HCT116 (cell line): ENCODE measurements around the gene S100A11. TPM values are rescaled to one million over a fixed set of nuclear protein-coding genes. Genes with fewer than 3 reads are reported as not detected.

Source experiments
- ATAC-seq: fragments of 200-7000 bp; cut with Tn5 transposase; 2 replicates; pipeline ENCODE4 v1.9.1; 2020; ENCODE audit warnings: mild to moderate bottlenecking, moderate library complexity
- BruUV-seq: library from RNA; stranded (reverse); fragments of 400-500 nt; replicated peaks from 2 replicates; lab custom pipeline; 2021; lab: Mats Ljungman, UMichigan
- CTCF ChIA-PET: fragments of 300-600 bp; sonication (Branson Sonifier 250); formaldehyde crosslinking; loops from one replicate; lab custom pipeline; 2021; ENCODE audit warnings: antibody characterized with exemption; lab: Charles Lee
- POLR2A ChIA-PET: fragments of 300-600, 350-600 bp; sonication (Branson Sonifier 250); formaldehyde crosslinking; loops from one replicate; lab custom pipeline; 2021; ENCODE audit warnings: antibody characterized with exemption; lab: Charles Lee
- RAD21 ChIA-PET, 2 experiments: fragments of 300-600 bp; sonication (Branson Sonifier 250); formaldehyde crosslinking; loops; one replicate each; lab custom pipeline; 2023; ENCODE audit warnings: low total read pairs in 2 of 2; ENCODE audit not compliant: uncharacterized antibody in 2 of 2, unreplicated experiment in 2 of 2, low non-redundant PET in 1 of 2; lab: Charles Lee
- DNase-seq: peaks from one replicate; pipeline ENCODE4 v3.0.0-alpha.2; 2010; ENCODE audit warnings: low read depth, low spot score
- H2AFZ ChIP-seq: fragments of 200-600 bp; shearing (Covaris generic), sonication (generic); 2 replicates; pipeline ENCODE4 v1.6.1; 2017; ENCODE audit warnings: low read depth, mixed run types, mixed read lengths, antibody characterized with exemption, low read length; ENCODE audit not compliant: poor library complexity, severe bottlenecking
- H3K27ac ChIP-seq: 2 replicates; pipeline ENCODE4 v1.5.1; 2012; ENCODE audit warnings: low read depth, low read length
- H3K27me3 ChIP-seq: fragments of 200-600 bp; sonication (generic); 2 replicates; pipeline ENCODE4 v1.6.1; 2016; ENCODE audit warnings: mixed run types, low read length, mixed read lengths; ENCODE audit not compliant: insufficient read depth
- H3K36me3 ChIP-seq, 2 experiments: fragments of 200-500 bp in 1 of 2; fragments of 200-600 bp in 1 of 2; sonication (Bioruptor generic) in 1 of 2; sonication (generic) in 1 of 2; 2 replicates each; pipeline versions ENCODE4 v1.5.1 to v1.6.1; 2014 to 2016; ENCODE audit warnings: low read length in 2 of 2, inconsistent platforms in 1 of 2, mixed read lengths in 1 of 2, mixed run types in 1 of 2; ENCODE audit not compliant: insufficient read depth in 2 of 2, control insufficient read depth in 1 of 2
- H3K4me1 ChIP-seq, 2 experiments: fragments of 200-600 bp in 1 of 2; sonication (generic) in 1 of 2; 2 replicates each; pipeline versions ENCODE4 v1.5.1 to v1.6.1; 2012 to 2017; ENCODE audit warnings: low read length in 2 of 2, inconsistent platforms in 1 of 2, mild to moderate bottlenecking in 1 of 2, mixed read lengths in 1 of 2, mixed run types in 1 of 2, moderate library complexity in 1 of 2; ENCODE audit not compliant: insufficient read depth in 2 of 2, control insufficient read depth in 1 of 2
- H3K4me2 ChIP-seq: fragments of 200-600 bp; sonication (generic); 2 replicates; pipeline ENCODE4 v1.6.1; 2017; ENCODE audit warnings: mixed run types, low read length, mixed read lengths
- H3K4me3 ChIP-seq, 2 experiments: fragments of 200-600 bp in 1 of 2; sonication (generic) in 1 of 2; replicated peaks in 1 of 2; 2 replicates each; pipeline ENCODE4 v1.5.1; 2011 to 2016; ENCODE audit warnings: low read length in 2 of 2, control low read depth in 1 of 2, low read depth in 1 of 2, mild to moderate bottlenecking in 1 of 2, mixed read lengths in 1 of 2, mixed run types in 1 of 2
- H3K79me2 ChIP-seq: fragments of 200-600 bp; sonication (generic); 2 replicates; pipeline ENCODE4 v1.6.1; 2017; ENCODE audit warnings: mild to moderate bottlenecking, mixed run types, low read length, moderate library complexity, mixed read lengths; ENCODE audit not compliant: insufficient read depth
- H3K9ac ChIP-seq: fragments of 200-600 bp; sonication (generic); 2 replicates; pipeline ENCODE4 v1.6.1; 2016; ENCODE audit warnings: low read length, mixed read lengths
- H3K9me2 ChIP-seq: fragments of 200-600 bp; sonication (generic), shearing (Covaris generic); 2 replicates; pipeline ENCODE4 v1.6.1; 2017; ENCODE audit warnings: mixed run types, mild to moderate bottlenecking, moderate library complexity; ENCODE audit not compliant: insufficient read depth
- H3K9me3 ChIP-seq, 2 experiments: fragments of 200-500 bp in 1 of 2; fragments of 200-600 bp in 1 of 2; sonication (Bioruptor generic) in 1 of 2; sonication (generic) in 1 of 2; 2 replicates each; pipeline ENCODE4 v1.6.1; 2014 to 2017; ENCODE audit warnings: low read length in 2 of 2, mixed read lengths in 2 of 2, inconsistent platforms in 1 of 2, low read depth in 1 of 2, mild to moderate bottlenecking in 1 of 2, mixed run types in 1 of 2, moderate library complexity in 1 of 2; ENCODE audit not compliant: control insufficient read depth in 1 of 2, insufficient read depth in 1 of 2
- H4K20me1 ChIP-seq: fragments of 200-600 bp; sonication (generic), shearing (Covaris generic); 2 replicates; pipeline ENCODE4 v1.6.1; 2017; ENCODE audit warnings: mixed run types, mild to moderate bottlenecking, moderate library complexity; ENCODE audit not compliant: insufficient read depth
- ATF3 ChIP-seq: IDR thresholded peaks from 2 replicates; pipeline ENCODE4 v1.6.1; 2012
- CBX3 ChIP-seq: IDR thresholded peaks from 2 replicates; pipeline ENCODE4 v1.6.1; 2012; ENCODE audit warnings: low read depth
- CEBPB ChIP-seq: IDR thresholded peaks from 2 replicates; pipeline ENCODE4 v1.6.1; 2012; ENCODE audit warnings: low read depth
- CTCF ChIP-seq, 3 experiments: fragments of 200-600 bp in 1 of 3; sonication (generic) in 1 of 3; IDR thresholded peaks in 2 of 3; conservative IDR thresholded peaks in 1 of 3; 2 replicates each; pipeline ENCODE4 v1.5.1; 2012 to 2017; ENCODE audit warnings: low read depth in 2 of 3, low read length in 2 of 3, antibody characterized with exemption in 1 of 3, borderline replicate concordance in 1 of 3, control low read depth in 1 of 3, mild to moderate bottlenecking in 1 of 3, mixed read lengths in 1 of 3, mixed run types in 1 of 3, moderate library complexity in 1 of 3; ENCODE audit not compliant: insufficient read depth in 1 of 3
- EGR1 ChIP-seq: IDR thresholded peaks from 2 replicates; pipeline ENCODE4 v1.6.1; 2012; ENCODE audit warnings: low read depth
- ELF1 ChIP-seq: IDR thresholded peaks from 2 replicates; pipeline ENCODE4 v1.6.1; 2012; ENCODE audit warnings: low read depth, borderline replicate concordance
- EZH2 ChIP-seq: fragments of 200-600 bp; sonication (generic); IDR thresholded peaks from 2 replicates; pipeline ENCODE4 v1.6.1; 2017; ENCODE audit warnings: antibody characterized with exemption, mixed run types
- EZH2phosphoT487 ChIP-seq: fragments of 200-600 bp; IDR thresholded peaks from 2 replicates; pipeline ENCODE4 v1.6.1; 2018; ENCODE audit warnings: antibody characterized with exemption, borderline replicate concordance
- FOSL1 ChIP-seq: IDR thresholded peaks from 2 replicates; pipeline ENCODE4 v1.6.1; 2012; ENCODE audit warnings: low read depth
- MAX ChIP-seq: IDR thresholded peaks from 2 replicates; pipeline ENCODE4 v1.6.1; 2012
- POLR2AphosphoS5 ChIP-seq: IDR thresholded peaks from 2 replicates; pipeline ENCODE4 v1.6.1; 2011; ENCODE audit warnings: mild to moderate bottlenecking, low read depth, low read length, moderate library complexity
- RAD21 ChIP-seq: IDR thresholded peaks from 2 replicates; pipeline ENCODE4 v1.6.1; 2012; ENCODE audit warnings: low read depth, mild to moderate bottlenecking
- REST ChIP-seq: IDR thresholded peaks from 2 replicates; pipeline ENCODE4 v1.6.1; 2012; ENCODE audit warnings: low read depth
- SP1 ChIP-seq: IDR thresholded peaks from 2 replicates; pipeline ENCODE4 v1.6.1; 2012; ENCODE audit warnings: low read depth
- SRF ChIP-seq: IDR thresholded peaks from 2 replicates; pipeline ENCODE4 v1.6.1; 2012; ENCODE audit warnings: low read depth
- TCF7L2 ChIP-seq: IDR thresholded peaks from 2 replicates; pipeline ENCODE4 v1.7.0; 2011; ENCODE audit warnings: borderline replicate concordance, inconsistent platforms; ENCODE audit not compliant: insufficient read depth, insufficient read length; ENCODE audit errors: extremely low read depth
- YY1 ChIP-seq: IDR thresholded peaks from 2 replicates; pipeline ENCODE4 v1.6.1; 2011; ENCODE audit warnings: low read length, low read depth, moderate library complexity, mild to moderate bottlenecking; ENCODE audit not compliant: insufficient replicate concordance; ENCODE audit errors: extremely low read depth
- ZBTB33 ChIP-seq: IDR thresholded peaks from 2 replicates; pipeline ENCODE4 v1.6.1; 2011; ENCODE audit warnings: mild to moderate bottlenecking, low read length, moderate library complexity; ENCODE audit not compliant: insufficient replicate concordance; ENCODE audit errors: extremely low read depth
- ZFX ChIP-seq: fragments of 450-650 bp; IDR thresholded peaks from 2 replicates; pipeline ENCODE4 v1.6.1; 2017
- intact Hi-C: fragments of 100-400 bp; cut with micrococcal nuclease; formaldehyde crosslinking; loops from 2 replicates; pipeline ENCODE4 v1.10.0; 2022
- total RNA-seq: library from RNA; stranded (reverse); gene quantifications from one replicate; pipeline ENCODE4 v1.2.1, GENCODE V29; 2021; ENCODE audit not compliant: unreplicated experiment

S100A11 gene
- total RNA-seq, 1 experiment from 2014 or later, result 229 TPM

GRCh38 chr1:152061952-152062351 is 25.1 kb upstream of the S100A11 start:
- H3K9me2 ChIP-seq, result no peaks in the 10 kb centered on the region
- ChIA-PET CTCF (no interaction called here), RAD21 (no interaction called here), POLR2A (no interaction called here)
- H2AFZ ChIP-seq, result no peak overlapping the region
- no peak for ATAC-seq
- TF ChIP-seq MAX (no peak), EGR1 (no peak), ELF1 (no peak), POLR2AphosphoS5 (no peak), CEBPB (no peak), ZFX (no peak), FOSL1 (no peak), EZH2 (no peak), CBX3 (no peak), TCF7L2 (no peak), RAD21 (no peak), EZH2phosphoT487 (no peak), SRF (no peak), CTCF (IDR thresholded peaks at IDR 0.05 in 2 of 3, conservative IDR thresholded peaks at IDR 0.05 in 1 of 3; ENCODE audit: borderline replicate concordance in 1 of 3, insufficient read depth in 1 of 3, low read depth in 2 of 3, low read length in 2 of 3) (no peak), SP1 (no peak), ATF3 (no peak), ZBTB33 (no peak), YY1 (no peak), REST (no peak)
- H3K9me3 ChIP-seq, result no peaks in the 10 kb centered on the region; a peak in 1 of 4 replicates
- H3K4me2 ChIP-seq, result no peak overlapping the region
- no peaks in the 10 kb centered on the region for H4K20me1 ChIP-seq
- H3K9ac ChIP-seq, result no peak overlapping the region
- DNase-seq, result no peak
- no peak overlapping the region for H3K27ac ChIP-seq
- H3K27me3 ChIP-seq, result peaks cover 45% of the 10 kb centered on the region
- H3K79me2 ChIP-seq, result no peaks in the 10 kb centered on the region
- H3K4me1 ChIP-seq, result no peaks in the 10 kb centered on the region
- intact Hi-C loops, result no loop called here
- H3K36me3 ChIP-seq, result no peaks in the 10 kb centered on the region
- BruUV-seq, result no TSS peak
- H3K4me3 ChIP-seq, result no peak overlapping the region
